Measurements from ENCODE around the gene TAS2R60. TPM values are rescaled to one million over a fixed set of nuclear protein-coding genes. Genes with fewer than 3 reads are reported as not detected.
"Not testable (repeated sequence)": the region's sequence is repeated elsewhere in the genome, so short reads cannot be mapped to it uniquely, and the experiment has no call there.

TAS2R60 gene
- total RNA-seq, 1 experiment from 2014 or later, result 0.24 TPM

DNA sequence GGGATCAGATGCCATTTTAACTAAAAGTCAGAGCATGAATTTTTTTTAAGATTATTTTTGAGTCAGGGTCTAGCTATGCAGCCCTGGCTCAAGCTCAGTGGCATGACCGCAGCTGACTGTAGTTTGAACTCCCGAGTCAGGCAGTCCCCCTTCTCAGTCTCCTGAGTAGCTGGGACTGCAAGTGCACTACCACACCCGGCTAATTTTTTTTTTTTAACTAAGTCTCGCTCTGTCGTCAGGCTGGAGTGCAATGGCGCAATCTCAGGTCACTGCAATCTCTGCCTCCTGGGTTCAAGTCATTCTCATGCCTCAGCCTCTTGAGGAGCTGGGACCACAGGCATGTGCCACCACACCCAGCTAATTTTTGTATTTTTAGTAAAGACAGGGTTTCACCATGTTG is 42.2 kb downstream of the TAS2R60 start (continued):
- TF ChIP-seq TEAD4 (CRISPR knock-in tag; IDR thresholded peaks at IDR 0.05) (no peak), ELF4 (CRISPR knock-in tag; IDR thresholded peaks at IDR 0.05; ENCODE audit: low read depth) (no peak), CREM (CRISPR knock-in tag; IDR thresholded peaks at IDR 0.05) (no peak), RORB (CRISPR knock-in tag; IDR thresholded peaks at IDR 0.05) (no peak), OVOL2 (CRISPR knock-in tag; IDR thresholded peaks at IDR 0.05; ENCODE audit: borderline replicate concordance) (no peak), ZBTB21 (CRISPR knock-in tag; IDR thresholded peaks at IDR 0.05; ENCODE audit: borderline replicate concordance) (no peak), ZNF671 (CRISPR knock-in tag; IDR thresholded peaks at IDR 0.05) (no peak)
- TF ChIP-seq, protein P1, sequence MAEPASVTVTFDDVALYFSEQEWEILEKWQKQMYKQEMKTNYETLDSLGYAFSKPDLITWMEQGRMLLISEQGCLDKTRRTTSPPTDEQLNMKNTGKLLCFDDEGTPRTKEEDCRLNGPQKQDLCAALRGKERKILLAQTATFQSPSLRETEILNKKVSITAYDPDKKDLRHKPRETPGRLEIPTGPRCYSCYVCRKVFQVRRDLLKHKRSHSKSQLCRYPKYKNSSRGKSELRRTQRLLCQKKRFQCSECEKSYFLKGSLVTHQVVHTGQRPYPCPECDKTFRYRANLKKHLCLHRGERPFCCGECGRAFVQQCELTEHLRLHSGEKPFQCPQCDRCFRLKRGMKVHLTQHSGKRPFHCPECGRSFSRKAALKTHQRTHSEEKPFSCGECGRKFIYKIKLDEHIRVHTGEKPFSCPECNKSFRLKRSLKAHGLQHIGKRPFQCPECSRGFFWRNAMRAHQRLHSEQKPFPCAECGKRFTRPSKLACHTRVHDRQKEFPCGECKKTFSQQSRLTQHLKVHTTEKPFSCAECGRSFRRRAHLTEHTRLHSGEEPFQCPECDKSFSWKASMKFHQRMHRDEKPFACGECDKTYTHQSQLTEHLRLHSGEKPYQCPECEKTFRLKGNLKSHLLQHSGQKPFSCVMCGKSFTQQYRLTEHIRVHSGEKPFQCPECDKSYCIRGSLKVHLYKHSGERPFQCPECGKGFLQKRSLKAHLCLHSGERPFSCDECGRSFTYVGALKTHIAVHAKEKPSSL (CRISPR knock-in tag; conservative IDR thresholded peaks at IDR 0.05), result no peak
- TF ChIP-seq, protein P2, sequence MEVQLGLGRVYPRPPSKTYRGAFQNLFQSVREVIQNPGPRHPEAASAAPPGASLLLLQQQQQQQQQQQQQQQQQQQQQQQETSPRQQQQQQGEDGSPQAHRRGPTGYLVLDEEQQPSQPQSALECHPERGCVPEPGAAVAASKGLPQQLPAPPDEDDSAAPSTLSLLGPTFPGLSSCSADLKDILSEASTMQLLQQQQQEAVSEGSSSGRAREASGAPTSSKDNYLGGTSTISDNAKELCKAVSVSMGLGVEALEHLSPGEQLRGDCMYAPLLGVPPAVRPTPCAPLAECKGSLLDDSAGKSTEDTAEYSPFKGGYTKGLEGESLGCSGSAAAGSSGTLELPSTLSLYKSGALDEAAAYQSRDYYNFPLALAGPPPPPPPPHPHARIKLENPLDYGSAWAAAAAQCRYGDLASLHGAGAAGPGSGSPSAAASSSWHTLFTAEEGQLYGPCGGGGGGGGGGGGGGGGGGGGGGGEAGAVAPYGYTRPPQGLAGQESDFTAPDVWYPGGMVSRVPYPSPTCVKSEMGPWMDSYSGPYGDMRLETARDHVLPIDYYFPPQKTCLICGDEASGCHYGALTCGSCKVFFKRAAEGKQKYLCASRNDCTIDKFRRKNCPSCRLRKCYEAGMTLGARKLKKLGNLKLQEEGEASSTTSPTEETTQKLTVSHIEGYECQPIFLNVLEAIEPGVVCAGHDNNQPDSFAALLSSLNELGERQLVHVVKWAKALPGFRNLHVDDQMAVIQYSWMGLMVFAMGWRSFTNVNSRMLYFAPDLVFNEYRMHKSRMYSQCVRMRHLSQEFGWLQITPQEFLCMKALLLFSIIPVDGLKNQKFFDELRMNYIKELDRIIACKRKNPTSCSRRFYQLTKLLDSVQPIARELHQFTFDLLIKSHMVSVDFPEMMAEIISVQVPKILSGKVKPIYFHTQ (CRISPR knock-in tag; IDR thresholded peaks at IDR 0.05), result no peak
- TF ChIP-seq, protein P3, sequence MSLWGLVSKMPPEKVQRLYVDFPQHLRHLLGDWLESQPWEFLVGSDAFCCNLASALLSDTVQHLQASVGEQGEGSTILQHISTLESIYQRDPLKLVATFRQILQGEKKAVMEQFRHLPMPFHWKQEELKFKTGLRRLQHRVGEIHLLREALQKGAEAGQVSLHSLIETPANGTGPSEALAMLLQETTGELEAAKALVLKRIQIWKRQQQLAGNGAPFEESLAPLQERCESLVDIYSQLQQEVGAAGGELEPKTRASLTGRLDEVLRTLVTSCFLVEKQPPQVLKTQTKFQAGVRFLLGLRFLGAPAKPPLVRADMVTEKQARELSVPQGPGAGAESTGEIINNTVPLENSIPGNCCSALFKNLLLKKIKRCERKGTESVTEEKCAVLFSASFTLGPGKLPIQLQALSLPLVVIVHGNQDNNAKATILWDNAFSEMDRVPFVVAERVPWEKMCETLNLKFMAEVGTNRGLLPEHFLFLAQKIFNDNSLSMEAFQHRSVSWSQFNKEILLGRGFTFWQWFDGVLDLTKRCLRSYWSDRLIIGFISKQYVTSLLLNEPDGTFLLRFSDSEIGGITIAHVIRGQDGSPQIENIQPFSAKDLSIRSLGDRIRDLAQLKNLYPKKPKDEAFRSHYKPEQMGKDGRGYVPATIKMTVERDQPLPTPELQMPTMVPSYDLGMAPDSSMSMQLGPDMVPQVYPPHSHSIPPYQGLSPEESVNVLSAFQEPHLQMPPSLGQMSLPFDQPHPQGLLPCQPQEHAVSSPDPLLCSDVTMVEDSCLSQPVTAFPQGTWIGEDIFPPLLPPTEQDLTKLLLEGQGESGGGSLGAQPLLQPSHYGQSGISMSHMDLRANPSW (CRISPR knock-in tag; conservative IDR thresholded peaks at IDR 0.05; ENCODE audit: low read depth), result no peak
- TF ChIP-seq, protein P4, sequence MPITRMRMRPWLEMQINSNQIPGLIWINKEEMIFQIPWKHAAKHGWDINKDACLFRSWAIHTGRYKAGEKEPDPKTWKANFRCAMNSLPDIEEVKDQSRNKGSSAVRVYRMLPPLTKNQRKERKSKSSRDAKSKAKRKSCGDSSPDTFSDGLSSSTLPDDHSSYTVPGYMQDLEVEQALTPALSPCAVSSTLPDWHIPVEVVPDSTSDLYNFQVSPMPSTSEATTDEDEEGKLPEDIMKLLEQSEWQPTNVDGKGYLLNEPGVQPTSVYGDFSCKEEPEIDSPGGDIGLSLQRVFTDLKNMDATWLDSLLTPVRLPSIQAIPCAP (CRISPR knock-in tag; IDR thresholded peaks at IDR 0.05), result no peak
- TF ChIP-seq, protein P5, sequence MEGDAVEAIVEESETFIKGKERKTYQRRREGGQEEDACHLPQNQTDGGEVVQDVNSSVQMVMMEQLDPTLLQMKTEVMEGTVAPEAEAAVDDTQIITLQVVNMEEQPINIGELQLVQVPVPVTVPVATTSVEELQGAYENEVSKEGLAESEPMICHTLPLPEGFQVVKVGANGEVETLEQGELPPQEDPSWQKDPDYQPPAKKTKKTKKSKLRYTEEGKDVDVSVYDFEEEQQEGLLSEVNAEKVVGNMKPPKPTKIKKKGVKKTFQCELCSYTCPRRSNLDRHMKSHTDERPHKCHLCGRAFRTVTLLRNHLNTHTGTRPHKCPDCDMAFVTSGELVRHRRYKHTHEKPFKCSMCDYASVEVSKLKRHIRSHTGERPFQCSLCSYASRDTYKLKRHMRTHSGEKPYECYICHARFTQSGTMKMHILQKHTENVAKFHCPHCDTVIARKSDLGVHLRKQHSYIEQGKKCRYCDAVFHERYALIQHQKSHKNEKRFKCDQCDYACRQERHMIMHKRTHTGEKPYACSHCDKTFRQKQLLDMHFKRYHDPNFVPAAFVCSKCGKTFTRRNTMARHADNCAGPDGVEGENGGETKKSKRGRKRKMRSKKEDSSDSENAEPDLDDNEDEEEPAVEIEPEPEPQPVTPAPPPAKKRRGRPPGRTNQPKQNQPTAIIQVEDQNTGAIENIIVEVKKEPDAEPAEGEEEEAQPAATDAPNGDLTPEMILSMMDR (IDR thresholded peaks at IDR 0.05), result no peak

DNA sequence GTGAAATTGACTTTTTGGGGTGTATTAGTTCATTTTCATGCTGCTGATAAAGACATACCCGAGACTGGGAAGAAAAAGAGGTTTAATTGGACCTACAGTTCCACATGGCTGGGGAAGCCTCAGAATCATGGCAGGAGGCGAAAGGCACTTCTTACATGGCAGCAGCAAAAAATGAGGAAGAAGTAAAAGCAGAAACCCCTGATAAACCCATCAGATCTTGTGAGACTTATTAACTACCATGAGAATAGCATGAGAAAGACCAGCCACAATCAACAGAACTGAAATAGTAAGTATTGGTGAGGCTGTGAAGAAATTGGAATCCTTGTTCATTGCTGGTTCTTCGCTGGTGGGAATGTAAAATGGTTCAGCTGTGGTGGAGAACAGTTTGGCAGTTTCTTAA is 43.0 kb downstream of the TAS2R60 start:
- H3K9me3 Mint-ChIP-seq; H3K36me3 Mint-ChIP-seq; H3K4me3 Mint-ChIP-seq; H3K27me3 Mint-ChIP-seq (ENCODE audit: low read depth); DNase-seq (ENCODE audit: low spot score); H3K4me1 Mint-ChIP-seq; POLR2A ChIA-PET; CTCF ChIA-PET; H3K27ac Mint-ChIP-seq; ATAC-seq: not testable (repeated sequence)

DNA sequence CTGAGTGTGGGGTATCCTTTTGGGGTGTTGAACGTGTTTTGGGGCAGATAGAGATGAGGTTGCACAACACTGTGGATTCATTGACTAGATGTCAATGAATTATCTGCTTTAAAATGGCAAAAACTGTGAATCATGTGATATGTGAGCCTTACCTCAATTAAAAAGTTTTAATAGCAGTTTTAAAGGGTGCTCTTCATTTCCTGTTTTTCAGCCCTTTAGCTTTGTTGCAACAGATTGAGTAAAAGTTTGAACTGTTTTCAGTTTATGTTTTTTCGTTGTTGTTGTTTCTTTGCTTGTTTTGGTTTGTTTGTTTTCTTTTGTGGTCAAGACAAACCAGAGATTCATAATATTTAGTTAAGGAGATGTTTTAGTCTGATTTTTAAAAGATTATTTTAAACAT is 43.8 kb downstream of the TAS2R60 start:
- Mint-ChIP-seq H3K27me3 (ENCODE audit: low read depth) (no peaks in the 10 kb centered on the region), H3K36me3 (no peaks in the 10 kb centered on the region), H3K4me1 (no peaks in the 10 kb centered on the region), H3K27ac (no peak overlapping the region), H3K4me3 (no peak overlapping the region), H3K9me3 (no peaks in the 10 kb centered on the region)
- ATAC-seq (no peak), DNase-seq (ENCODE audit: low spot score) (no peak)
- POLR2A ChIA-PET, result no interaction called here
- CTCF ChIA-PET, result interaction anchor here (0.6 to 1.2 kb wide), 3 partner anchors 71 to 247 kb away, joined by 3 read pairs; no protein-coding TSS in a partner anchor
- TF ChIP-seq, protein P6, sequence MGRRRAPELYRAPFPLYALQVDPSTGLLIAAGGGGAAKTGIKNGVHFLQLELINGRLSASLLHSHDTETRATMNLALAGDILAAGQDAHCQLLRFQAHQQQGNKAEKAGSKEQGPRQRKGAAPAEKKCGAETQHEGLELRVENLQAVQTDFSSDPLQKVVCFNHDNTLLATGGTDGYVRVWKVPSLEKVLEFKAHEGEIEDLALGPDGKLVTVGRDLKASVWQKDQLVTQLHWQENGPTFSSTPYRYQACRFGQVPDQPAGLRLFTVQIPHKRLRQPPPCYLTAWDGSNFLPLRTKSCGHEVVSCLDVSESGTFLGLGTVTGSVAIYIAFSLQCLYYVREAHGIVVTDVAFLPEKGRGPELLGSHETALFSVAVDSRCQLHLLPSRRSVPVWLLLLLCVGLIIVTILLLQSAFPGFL (CRISPR knock-in tag; IDR thresholded peaks at IDR 0.05; ENCODE audit: borderline replicate concordance), result no peak
- TF ChIP-seq, protein P7, sequence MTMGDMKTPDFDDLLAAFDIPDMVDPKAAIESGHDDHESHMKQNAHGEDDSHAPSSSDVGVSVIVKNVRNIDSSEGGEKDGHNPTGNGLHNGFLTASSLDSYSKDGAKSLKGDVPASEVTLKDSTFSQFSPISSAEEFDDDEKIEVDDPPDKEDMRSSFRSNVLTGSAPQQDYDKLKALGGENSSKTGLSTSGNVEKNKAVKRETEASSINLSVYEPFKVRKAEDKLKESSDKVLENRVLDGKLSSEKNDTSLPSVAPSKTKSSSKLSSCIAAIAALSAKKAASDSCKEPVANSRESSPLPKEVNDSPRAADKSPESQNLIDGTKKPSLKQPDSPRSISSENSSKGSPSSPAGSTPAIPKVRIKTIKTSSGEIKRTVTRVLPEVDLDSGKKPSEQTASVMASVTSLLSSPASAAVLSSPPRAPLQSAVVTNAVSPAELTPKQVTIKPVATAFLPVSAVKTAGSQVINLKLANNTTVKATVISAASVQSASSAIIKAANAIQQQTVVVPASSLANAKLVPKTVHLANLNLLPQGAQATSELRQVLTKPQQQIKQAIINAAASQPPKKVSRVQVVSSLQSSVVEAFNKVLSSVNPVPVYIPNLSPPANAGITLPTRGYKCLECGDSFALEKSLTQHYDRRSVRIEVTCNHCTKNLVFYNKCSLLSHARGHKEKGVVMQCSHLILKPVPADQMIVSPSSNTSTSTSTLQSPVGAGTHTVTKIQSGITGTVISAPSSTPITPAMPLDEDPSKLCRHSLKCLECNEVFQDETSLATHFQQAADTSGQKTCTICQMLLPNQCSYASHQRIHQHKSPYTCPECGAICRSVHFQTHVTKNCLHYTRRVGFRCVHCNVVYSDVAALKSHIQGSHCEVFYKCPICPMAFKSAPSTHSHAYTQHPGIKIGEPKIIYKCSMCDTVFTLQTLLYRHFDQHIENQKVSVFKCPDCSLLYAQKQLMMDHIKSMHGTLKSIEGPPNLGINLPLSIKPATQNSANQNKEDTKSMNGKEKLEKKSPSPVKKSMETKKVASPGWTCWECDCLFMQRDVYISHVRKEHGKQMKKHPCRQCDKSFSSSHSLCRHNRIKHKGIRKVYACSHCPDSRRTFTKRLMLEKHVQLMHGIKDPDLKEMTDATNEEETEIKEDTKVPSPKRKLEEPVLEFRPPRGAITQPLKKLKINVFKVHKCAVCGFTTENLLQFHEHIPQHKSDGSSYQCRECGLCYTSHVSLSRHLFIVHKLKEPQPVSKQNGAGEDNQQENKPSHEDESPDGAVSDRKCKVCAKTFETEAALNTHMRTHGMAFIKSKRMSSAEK (CRISPR knock-in tag; IDR thresholded peaks at IDR 0.05; ENCODE audit: borderline replicate concordance), result no peak
- TF ChIP-seq, protein P8, sequence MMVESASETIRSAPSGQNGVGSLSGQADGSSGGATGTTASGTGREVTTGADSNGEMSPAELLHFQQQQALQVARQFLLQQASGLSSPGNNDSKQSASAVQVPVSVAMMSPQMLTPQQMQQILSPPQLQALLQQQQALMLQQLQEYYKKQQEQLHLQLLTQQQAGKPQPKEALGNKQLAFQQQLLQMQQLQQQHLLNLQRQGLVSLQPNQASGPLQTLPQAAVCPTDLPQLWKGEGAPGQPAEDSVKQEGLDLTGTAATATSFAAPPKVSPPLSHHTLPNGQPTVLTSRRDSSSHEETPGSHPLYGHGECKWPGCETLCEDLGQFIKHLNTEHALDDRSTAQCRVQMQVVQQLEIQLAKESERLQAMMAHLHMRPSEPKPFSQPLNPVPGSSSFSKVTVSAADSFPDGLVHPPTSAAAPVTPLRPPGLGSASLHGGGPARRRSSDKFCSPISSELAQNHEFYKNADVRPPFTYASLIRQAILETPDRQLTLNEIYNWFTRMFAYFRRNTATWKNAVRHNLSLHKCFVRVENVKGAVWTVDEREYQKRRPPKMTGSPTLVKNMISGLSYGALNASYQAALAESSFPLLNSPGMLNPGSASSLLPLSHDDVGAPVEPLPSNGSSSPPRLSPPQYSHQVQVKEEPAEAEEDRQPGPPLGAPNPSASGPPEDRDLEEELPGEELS (CRISPR knock-in tag; IDR thresholded peaks at IDR 0.05), result no peak

All from WTC11 (cell line).